ENCODE data around the gene LRRK2. TPM values are rescaled to one million over a fixed set of nuclear protein-coding genes. Genes with fewer than 3 reads are reported as not detected.
"Not testable (repeated sequence)": the region's sequence is repeated elsewhere in the genome, so short reads cannot be mapped to it uniquely, and the experiment has no call there.

The LRRK2 gene
- total and polyA plus RNA-seq, 4 donors: 7.0 to 42.0 (median 21.1) TPM

DNA sequence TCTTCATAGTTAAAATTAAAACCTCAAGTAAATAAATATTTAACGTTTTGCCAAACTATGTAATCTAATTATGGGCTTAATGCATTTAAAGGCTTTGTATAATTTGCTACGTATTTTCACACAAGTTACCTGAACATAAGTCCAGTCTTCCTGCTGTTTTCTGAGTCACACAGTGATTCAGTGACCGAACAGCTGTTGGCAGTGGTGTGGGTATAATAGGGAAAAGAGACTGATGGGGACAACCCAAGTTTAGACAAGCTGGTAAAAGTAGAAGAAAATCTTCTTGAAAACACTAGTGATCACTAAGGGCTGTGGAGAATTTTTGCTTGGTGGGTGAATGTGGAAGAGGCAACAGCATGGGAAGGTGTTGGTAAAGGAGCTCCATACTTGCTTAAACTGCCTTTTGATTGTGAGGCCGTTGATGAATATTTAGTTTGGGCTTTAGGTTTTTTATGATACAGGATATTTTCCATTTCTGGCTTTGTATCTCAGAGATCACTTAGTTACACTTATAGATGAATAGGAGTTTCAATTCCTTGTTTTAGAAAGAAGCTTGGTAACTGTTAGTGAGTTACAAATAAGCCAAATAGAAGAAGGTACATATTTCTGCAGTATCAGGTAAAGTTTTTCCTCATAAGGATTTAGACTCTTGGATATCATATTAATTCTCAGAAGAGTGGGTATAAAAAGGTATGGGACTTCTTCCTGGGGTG, 23.9 kb downstream of the LRRK2 start:
- intact Hi-C loops (cut with DNase I): no loop called here
- DNase-seq (no peak), ATAC-seq (ENCODE audit: low FRiP score) (no peak)
- H3K4me3 ChIP-seq (ENCODE audit: low read length in 2 of 2): no peak overlapping the region
- WGBS, 2 donors: 78 to 85% methylated on average over 4 of the region's 4 CpGs
- no peak overlapping the region for H3K27ac ChIP-seq (ENCODE audit: low read depth in 1 of 2, low read length in 2 of 2)
- H3K9me3 ChIP-seq (ENCODE audit: control insufficient read depth, low read length): no peaks in the 10 kb centered on the region
- H3K4me1 ChIP-seq (ENCODE audit: control insufficient read depth in 1 of 2, insufficient read depth in 2 of 2, low read length in 2 of 2): peaks cover 0 to 2% of the 10 kb centered on the region in 2 donors
- H3K36me3 ChIP-seq (ENCODE audit: control insufficient read depth in 1 of 2, insufficient read depth in 2 of 2, low read length in 1 of 2): peaks cover 3 to 6% of the 10 kb centered on the region in 2 donors
- H3K27me3 ChIP-seq (ENCODE audit: control insufficient read depth in 1 of 2, insufficient read depth in 2 of 2, low read length in 1 of 2): no peaks in the 10 kb centered on the region

- H3K27me3 ChIP-seq (ENCODE audit: control insufficient read depth in 1 of 2, insufficient read depth in 2 of 2, low read length in 1 of 2); H3K4me1 ChIP-seq (ENCODE audit: control insufficient read depth in 1 of 2, insufficient read depth in 2 of 2, low read length in 2 of 2); H3K9me3 ChIP-seq (ENCODE audit: control insufficient read depth, low read length); intact Hi-C loops (cut with DNase I); H3K27ac ChIP-seq (ENCODE audit: low read depth in 1 of 2, low read length in 2 of 2); H3K36me3 ChIP-seq (ENCODE audit: control insufficient read depth in 1 of 2, insufficient read depth in 2 of 2, low read length in 1 of 2); H3K4me3 ChIP-seq (ENCODE audit: low read length in 2 of 2); ATAC-seq (ENCODE audit: low FRiP score); DNase-seq: not testable (repeated sequence)
- 81 to 95% methylated on average over 3 of the region's 3 CpGs for WGBS, 2 donors
These were observed 25.9 kb downstream of the LRRK2 start for GRCh38 chr12:40250652-40251051.

GRCh38 chr12:40253936-40254335, 29.1 kb downstream of the LRRK2 start:
- intact Hi-C loops (cut with DNase I): no loop called here
- H3K36me3 ChIP-seq (ENCODE audit: control insufficient read depth in 1 of 2, insufficient read depth in 2 of 2, low read length in 1 of 2): peaks cover 3 to 6% of the 10 kb centered on the region in 2 donors
- H3K9me3 ChIP-seq (ENCODE audit: control insufficient read depth, low read length): no peaks in the 10 kb centered on the region
- H3K4me1 ChIP-seq (ENCODE audit: control insufficient read depth in 1 of 2, insufficient read depth in 2 of 2, low read length in 2 of 2): no peaks in the 10 kb centered on the region
- no peak overlapping the region for H3K4me3 ChIP-seq (ENCODE audit: low read length in 2 of 2)
- H3K27me3 ChIP-seq (ENCODE audit: control insufficient read depth in 1 of 2, insufficient read depth in 2 of 2, low read length in 1 of 2): no peaks in the 10 kb centered on the region
- WGBS, 2 donors: 63 to 68% methylated on average over 1 of the region's 1 CpG
- DNase-seq (no peak), ATAC-seq (ENCODE audit: low FRiP score) (no peak)
- H3K27ac ChIP-seq (ENCODE audit: low read depth in 1 of 2, low read length in 2 of 2): no peak overlapping the region

GRCh38 chr12:40254455-40255085, 29.8 kb downstream of the LRRK2 start:
- peaks cover 3 to 6% of the 10 kb centered on the region in 2 donors for H3K36me3 ChIP-seq (ENCODE audit: control insufficient read depth in 1 of 2, insufficient read depth in 2 of 2, low read length in 1 of 2)
- DNase-seq (no peak), ATAC-seq (ENCODE audit: low FRiP score) (no peak)
- H3K27ac ChIP-seq (ENCODE audit: low read depth in 1 of 2, low read length in 2 of 2): no peak overlapping the region
- no peaks in the 10 kb centered on the region for H3K27me3 ChIP-seq (ENCODE audit: control insufficient read depth in 1 of 2, insufficient read depth in 2 of 2, low read length in 1 of 2)
- 87 to 90% methylated on average over 5 of the region's 5 CpGs for WGBS, 2 donors
- no peak overlapping the region for H3K4me3 ChIP-seq (ENCODE audit: low read length in 2 of 2)
- intact Hi-C loops (cut with DNase I): no loop called here
- H3K9me3 ChIP-seq (ENCODE audit: control insufficient read depth, low read length): no peaks in the 10 kb centered on the region
- H3K4me1 ChIP-seq (ENCODE audit: control insufficient read depth in 1 of 2, insufficient read depth in 2 of 2, low read length in 2 of 2): no peaks in the 10 kb centered on the region

DNA sequence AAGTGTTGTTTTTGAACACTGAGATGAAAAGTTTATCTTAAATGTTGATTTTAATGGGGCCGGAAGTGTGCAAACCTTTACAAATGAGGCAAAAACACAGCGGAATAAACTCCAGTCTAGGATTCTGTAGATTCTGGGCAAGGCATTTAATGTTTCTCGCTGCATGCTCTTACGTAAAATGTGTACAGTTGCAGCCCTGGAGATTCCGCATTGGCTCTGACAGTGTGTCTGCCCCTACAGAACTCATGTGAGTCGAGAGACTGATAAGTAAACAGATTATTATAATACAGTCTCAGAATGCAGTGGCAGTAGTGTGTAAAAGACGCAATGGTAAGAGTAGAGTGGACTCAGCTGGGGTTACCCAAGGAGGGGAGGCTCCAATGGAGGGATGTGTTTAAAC, 33.6 kb downstream of the LRRK2 start:
- Histone ChIP-seq H3K4me1 (ENCODE audit: control insufficient read depth in 1 of 2, insufficient read depth in 2 of 2, low read length in 2 of 2) (no peaks in the 10 kb centered on the region), H3K27me3 (ENCODE audit: control insufficient read depth in 1 of 2, insufficient read depth in 2 of 2, low read length in 1 of 2) (no peaks in the 10 kb centered on the region), H3K36me3 (ENCODE audit: control insufficient read depth in 1 of 2, insufficient read depth in 2 of 2, low read length in 1 of 2) (peaks cover 0 to under 1% of the 10 kb centered on the region in 2 donors), H3K9me3 (ENCODE audit: control insufficient read depth, low read length) (no peaks in the 10 kb centered on the region), H3K4me3 (ENCODE audit: low read length in 2 of 2) (no peak overlapping the region), H3K27ac (ENCODE audit: low read depth in 1 of 2, low read length in 2 of 2) (no peak overlapping the region)
- WGBS, 2 donors: 87 to 89% methylated on average over 7 of the region's 7 CpGs
- intact Hi-C loops (cut with DNase I): no loop called here
- DNase-seq (no peak), ATAC-seq (ENCODE audit: low FRiP score) (no peak)

- no peak for ATAC-seq (ENCODE audit: low FRiP score)
- intact Hi-C loops (cut with DNase I): no loop called here
- H3K4me3 ChIP-seq (ENCODE audit: low read length in 2 of 2): no peak overlapping the region
These were observed 37.1 kb downstream of the LRRK2 start for GRCh38 chr12:40261937-40262336.

DNA sequence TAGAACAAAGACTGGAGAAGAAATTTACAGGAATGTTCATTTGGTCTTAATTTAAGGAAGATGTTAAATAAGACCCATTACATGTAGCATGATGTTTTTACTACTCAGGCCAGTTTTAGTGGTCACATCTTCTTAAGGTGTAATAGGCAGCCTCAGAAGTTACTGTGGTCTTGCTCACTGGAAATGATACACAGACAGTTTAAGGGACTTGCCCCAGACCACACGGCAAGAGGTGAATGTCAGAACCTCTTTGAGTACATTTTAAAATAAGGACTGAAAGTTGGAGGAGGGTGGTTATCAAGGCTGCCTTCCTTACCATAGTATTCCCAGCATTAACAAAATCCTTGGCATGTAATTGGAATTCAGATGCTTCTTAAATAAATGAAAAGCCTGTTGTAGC, 37.9 kb downstream of the LRRK2 start:
- H3K27ac ChIP-seq (ENCODE audit: low read depth in 1 of 2, low read length in 2 of 2): no peak overlapping the region
- WGBS, 2 donors: 68 to 70% methylated on average over 1 of the region's 1 CpG

More at GRCh38 chr12:40261937-40262336, 37.1 kb downstream of the LRRK2 start:
- Histone ChIP-seq H3K27me3 (ENCODE audit: control insufficient read depth in 1 of 2, insufficient read depth in 2 of 2, low read length in 1 of 2) (no peaks in the 10 kb centered on the region), H3K9me3 (ENCODE audit: control insufficient read depth, low read length) (peaks cover 3% of the 10 kb centered on the region), H3K27ac (ENCODE audit: low read depth in 1 of 2, low read length in 2 of 2) (no peak overlapping the region), H3K36me3 (ENCODE audit: control insufficient read depth in 1 of 2, insufficient read depth in 2 of 2, low read length in 1 of 2) (peaks cover 0 to 4% of the 10 kb centered on the region in 2 donors), H3K4me1 (ENCODE audit: control insufficient read depth in 1 of 2, insufficient read depth in 2 of 2, low read length in 2 of 2) (no peaks in the 10 kb centered on the region)
- DNase-seq: no peak

GRCh38 chr12:40263616-40264409, 39.0 kb downstream of the LRRK2 start:
- Histone ChIP-seq H3K27ac (ENCODE audit: low read depth in 1 of 2, low read length in 2 of 2) (no peak overlapping the region), H3K4me3 (ENCODE audit: low read length in 2 of 2) (no peak overlapping the region), H3K4me1 (ENCODE audit: control insufficient read depth in 1 of 2, insufficient read depth in 2 of 2, low read length in 2 of 2) (no peaks in the 10 kb centered on the region), H3K27me3 (ENCODE audit: control insufficient read depth in 1 of 2, insufficient read depth in 2 of 2, low read length in 1 of 2) (no peaks in the 10 kb centered on the region), H3K9me3 (ENCODE audit: control insufficient read depth, low read length) (peaks cover 3% of the 10 kb centered on the region), H3K36me3 (ENCODE audit: control insufficient read depth in 1 of 2, insufficient read depth in 2 of 2, low read length in 1 of 2) (peaks cover 0 to 4% of the 10 kb centered on the region in 2 donors)
- WGBS, 2 donors: 70 to 80% methylated on average over 4 of the region's 4 CpGs
- DNase-seq (no peak), ATAC-seq (ENCODE audit: low FRiP score) (no peak)
- intact Hi-C loops (cut with DNase I): no loop called here

More for the DNA sequence above, 37.9 kb downstream of the LRRK2 start:
- Histone ChIP-seq H3K36me3 (ENCODE audit: control insufficient read depth in 1 of 2, insufficient read depth in 2 of 2, low read length in 1 of 2) (peaks cover 0 to 4% of the 10 kb centered on the region in 2 donors), H3K9me3 (ENCODE audit: control insufficient read depth, low read length) (peaks cover 3% of the 10 kb centered on the region), H3K4me3 (ENCODE audit: low read length in 2 of 2) (no peak overlapping the region), H3K4me1 (ENCODE audit: control insufficient read depth in 1 of 2, insufficient read depth in 2 of 2, low read length in 2 of 2) (no peaks in the 10 kb centered on the region), H3K27me3 (ENCODE audit: control insufficient read depth in 1 of 2, insufficient read depth in 2 of 2, low read length in 1 of 2) (no peaks in the 10 kb centered on the region)
- ATAC-seq (ENCODE audit: low FRiP score) (no peak), DNase-seq (no peak)
- intact Hi-C loops (cut with DNase I): no loop called here
